Smooth muscle cell (in vitro differentiated cells): ENCODE measurements around the gene LRRK1. TPM values are rescaled to one million over a fixed set of nuclear protein-coding genes. Genes with fewer than 3 reads are reported as not detected.

Experiments used
- DNase-seq: peaks from one replicate; lab custom pipeline; 2025; ENCODE audit not compliant: unreplicated experiment; lab: John Stamatoyannopoulos, UW
- H2AFZ ChIP-seq: fragments of 200-600 bp; sonication (generic); 2 replicates; pipeline ENCODE4 v1.6.0; 2016; ENCODE audit warnings: antibody characterized with exemption, low read depth, mild to moderate bottlenecking
- H3F3A ChIP-seq: fragments of 200-600 bp; sonication (generic); 2 replicates; pipeline ENCODE4 v1.6.0; 2017; ENCODE audit warnings: antibody characterized with exemption, low read depth
- H3K27ac ChIP-seq: fragments of 200-600 bp; sonication (generic); 2 replicates; pipeline ENCODE4 v1.5.1; 2016; ENCODE audit warnings: low read depth, mild to moderate bottlenecking
- H3K27me3 ChIP-seq: fragments of 200-600 bp; sonication (generic); 2 replicates; pipeline ENCODE4 v1.6.1; 2016; ENCODE audit warnings: low read depth, mild to moderate bottlenecking
- H3K36me3 ChIP-seq: fragments of 200-600 bp; sonication (generic); 2 replicates; pipeline ENCODE4 v1.5.1; 2016; ENCODE audit warnings: low read depth
- H3K4me1 ChIP-seq: fragments of 200-600 bp; sonication (generic); 2 replicates; pipeline ENCODE4 v1.5.1; 2016; ENCODE audit warnings: low read depth
- H3K4me2 ChIP-seq: fragments of 200-600 bp; sonication (generic); 2 replicates; pipeline ENCODE4 v1.6.0; 2016; ENCODE audit warnings: mild to moderate bottlenecking
- H3K4me3 ChIP-seq: fragments of 200-600 bp; sonication (generic); 2 replicates; pipeline ENCODE4 v1.5.1; 2016; ENCODE audit warnings: mild to moderate bottlenecking
- H3K79me2 ChIP-seq: fragments of 200-600 bp; sonication (generic); 2 replicates; pipeline ENCODE4 v1.6.0; 2016; ENCODE audit warnings: low read depth, mild to moderate bottlenecking
- H3K9ac ChIP-seq: fragments of 200-600 bp; sonication (generic); 2 replicates; pipeline ENCODE4 v1.6.0; 2016; ENCODE audit warnings: low read depth
- H3K9me3 ChIP-seq: fragments of 200-600 bp; sonication (generic); replicated peaks from 2 replicates; pipeline ENCODE4 v1.5.1; 2016; ENCODE audit warnings: low read depth
- H4K20me1 ChIP-seq: fragments of 200-600 bp; sonication (generic); 2 replicates; pipeline ENCODE4 v1.6.0; 2016; ENCODE audit warnings: low read depth
- WGBS: methylation state at CpG from one replicate; pipeline ENCODE4 v1.1.7; 2016; ENCODE audit warnings: low lambda C conversion rate; 5-methylcytosine and 5-hydroxymethylcytosine counted together
- polyA plus RNA-seq: library from polyadenylated mRNA; unstranded; fragments of >200 nt; fragmentation: Nextera tagmentation; extraction: Ambion mirVana; gene quantifications from 2 replicates; pipeline ENCODE4 v1.2.1, GENCODE V29; 2016
- total RNA-seq: library from RNA; depleted of rRNA; stranded (reverse); fragments of >200 nt; gene quantifications from 2 replicates; pipeline ENCODE4 v1.2.3, GENCODE V29; 2014
- TF ChIP-seq, protein P1 (sequence below): fragments of 200-600 bp; sonication (generic); IDR thresholded peaks from 2 replicates; pipeline ENCODE4 v1.5.1; 2017; ENCODE audit warnings: borderline replicate concordance, mild to moderate bottlenecking, antibody characterized with exemption; ENCODE audit not compliant: insufficient read depth, poor library complexity, severe bottlenecking

The LRRK1 gene
- total and polyA plus RNA-seq, 2 experiments from 2014 or later: 1.1 to 1.6 TPM

DNA sequence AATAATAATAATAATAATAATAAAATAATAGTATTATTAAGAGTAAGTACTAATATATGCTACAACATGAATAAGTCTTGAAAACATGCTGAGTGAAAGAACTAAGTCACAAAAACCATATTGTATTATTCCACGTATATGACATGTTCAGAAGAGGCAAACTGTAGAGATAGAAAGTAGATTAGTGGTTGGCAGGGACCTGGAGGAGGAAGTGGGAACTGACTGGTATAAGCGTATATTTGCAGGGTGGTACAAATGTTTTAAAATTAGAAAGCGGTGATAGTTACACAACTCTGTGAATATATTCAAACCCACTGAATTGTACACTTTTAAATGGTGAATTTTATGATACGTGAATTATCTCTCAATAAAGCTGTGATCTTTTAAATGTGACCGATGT lies 32.8 kb downstream of the LRRK1 start:
- TF ChIP-seq, protein P1, sequence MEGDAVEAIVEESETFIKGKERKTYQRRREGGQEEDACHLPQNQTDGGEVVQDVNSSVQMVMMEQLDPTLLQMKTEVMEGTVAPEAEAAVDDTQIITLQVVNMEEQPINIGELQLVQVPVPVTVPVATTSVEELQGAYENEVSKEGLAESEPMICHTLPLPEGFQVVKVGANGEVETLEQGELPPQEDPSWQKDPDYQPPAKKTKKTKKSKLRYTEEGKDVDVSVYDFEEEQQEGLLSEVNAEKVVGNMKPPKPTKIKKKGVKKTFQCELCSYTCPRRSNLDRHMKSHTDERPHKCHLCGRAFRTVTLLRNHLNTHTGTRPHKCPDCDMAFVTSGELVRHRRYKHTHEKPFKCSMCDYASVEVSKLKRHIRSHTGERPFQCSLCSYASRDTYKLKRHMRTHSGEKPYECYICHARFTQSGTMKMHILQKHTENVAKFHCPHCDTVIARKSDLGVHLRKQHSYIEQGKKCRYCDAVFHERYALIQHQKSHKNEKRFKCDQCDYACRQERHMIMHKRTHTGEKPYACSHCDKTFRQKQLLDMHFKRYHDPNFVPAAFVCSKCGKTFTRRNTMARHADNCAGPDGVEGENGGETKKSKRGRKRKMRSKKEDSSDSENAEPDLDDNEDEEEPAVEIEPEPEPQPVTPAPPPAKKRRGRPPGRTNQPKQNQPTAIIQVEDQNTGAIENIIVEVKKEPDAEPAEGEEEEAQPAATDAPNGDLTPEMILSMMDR: no peak
- no peak overlapping the region for H3K27ac ChIP-seq
- no peak overlapping the region for H3K4me3 ChIP-seq
- H3K27me3 ChIP-seq: no peaks in the 10 kb centered on the region
- H3K79me2 ChIP-seq: no peaks in the 10 kb centered on the region
- H3K36me3 ChIP-seq: no peaks in the 10 kb centered on the region
- H3K4me1 ChIP-seq: no peaks in the 10 kb centered on the region
- H3K4me2 ChIP-seq: no peak overlapping the region
- H3K9me3 ChIP-seq: no peaks in the 10 kb centered on the region
- no peak for DNase-seq
- no peaks in the 10 kb centered on the region for H4K20me1 ChIP-seq
- 97% methylated on average over 5 of the region's 5 CpGs for WGBS
- H2AFZ ChIP-seq: no peak overlapping the region
- no peaks in the 10 kb centered on the region for H3F3A ChIP-seq
- H3K9ac ChIP-seq: no peak overlapping the region

DNA sequence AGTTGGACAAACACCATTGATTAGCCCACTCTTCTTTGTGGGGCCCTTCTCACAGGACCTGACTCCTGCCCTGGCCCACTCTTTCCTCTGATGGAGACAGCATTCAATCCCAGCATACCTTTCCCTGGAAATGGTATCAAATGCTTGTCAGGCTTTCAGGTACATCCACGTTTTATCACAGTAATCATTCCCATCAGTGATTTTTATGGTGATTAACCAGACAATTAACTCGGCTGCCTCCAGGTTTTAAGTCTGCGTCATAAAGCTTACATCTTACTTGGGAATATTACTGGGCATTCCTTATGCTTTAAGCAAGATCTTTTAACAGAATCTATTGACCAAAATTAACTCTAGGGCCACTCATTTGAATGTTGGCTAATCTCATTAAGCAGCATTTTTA lies 33.4 kb downstream of the LRRK1 start:
- Histone ChIP-seq H3K9ac (no peak overlapping the region), H3K79me2 (no peaks in the 10 kb centered on the region), H3K27me3 (no peaks in the 10 kb centered on the region), H3K4me2 (no peak overlapping the region), H3K27ac (no peak overlapping the region), H2AFZ (no peak overlapping the region), H3K4me1 (no peaks in the 10 kb centered on the region), H3K36me3 (no peaks in the 10 kb centered on the region), H3F3A (no peaks in the 10 kb centered on the region), H3K9me3 (no peaks in the 10 kb centered on the region), H3K4me3 (no peak overlapping the region), H4K20me1 (no peaks in the 10 kb centered on the region)
- DNase-seq: no peak
- TF ChIP-seq, protein P1: no peak
- 73% methylated on average over 3 of the region's 3 CpGs for WGBS

DNA sequence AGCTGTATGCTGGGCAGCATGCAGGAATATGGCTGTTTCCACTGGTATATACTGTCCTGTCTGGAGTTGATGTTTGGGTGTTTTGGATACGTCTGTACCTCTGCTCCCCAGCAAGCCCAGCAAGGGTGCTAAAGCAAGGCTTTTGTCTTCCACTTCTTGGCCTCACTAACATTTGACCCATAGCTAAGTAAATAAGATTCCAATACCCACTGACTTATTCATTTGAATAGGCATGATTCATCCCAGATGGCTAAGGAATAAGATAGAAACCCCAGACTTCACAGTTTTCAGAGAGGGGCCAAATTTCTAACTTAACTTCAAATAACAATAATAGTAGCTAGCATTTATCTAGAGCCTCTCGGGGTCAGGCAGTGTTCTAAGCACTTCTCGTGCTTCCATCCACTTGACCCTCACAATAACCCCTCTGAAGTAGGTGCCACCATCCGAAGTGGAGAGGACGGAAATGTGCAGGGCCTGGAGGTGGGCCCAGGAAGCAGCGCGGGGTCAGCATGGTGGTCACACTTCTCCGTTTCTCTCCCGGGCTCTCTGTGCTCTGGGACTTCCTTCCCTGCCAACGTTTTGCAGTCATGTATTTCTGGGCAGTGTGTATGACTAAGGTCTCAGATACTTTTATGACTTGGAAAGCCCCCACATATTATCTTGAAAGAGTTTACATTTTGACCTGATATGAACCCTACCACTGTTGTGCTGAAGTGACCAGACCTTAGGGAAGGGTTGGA lies 39.3 kb downstream of the LRRK1 start:
- H4K20me1 ChIP-seq: no peaks in the 10 kb centered on the region
- no peak for DNase-seq
- peak overlapping the region; percentile 68 for H3K9ac ChIP-seq
- no peak overlapping the region for H2AFZ ChIP-seq
- 51% methylated on average over 10 of the region's 10 CpGs for WGBS
- H3K36me3 ChIP-seq: no peaks in the 10 kb centered on the region
- H3K4me1 ChIP-seq: no peaks in the 10 kb centered on the region
- no peaks in the 10 kb centered on the region for H3K79me2 ChIP-seq
- H3K27ac ChIP-seq: peak overlapping the region; percentile 92
- no peaks in the 10 kb centered on the region for H3K27me3 ChIP-seq
- H3F3A ChIP-seq: peaks cover 6% of the 10 kb centered on the region
- H3K4me3 ChIP-seq: no peak overlapping the region
- TF ChIP-seq, protein P1: no peak
- peak overlapping the region; percentile 65 for H3K4me2 ChIP-seq
- H3K9me3 ChIP-seq: no peaks in the 10 kb centered on the region
